AG20443 (cell line): ENCODE results near the gene SLC25A34.

ENCODE experiments used
- DNase-seq: peaks from one replicate; pipeline ENCODE4 v3.0.0; 2012; ENCODE audit warnings: low spot score, mixed read lengths

SLC25A34 gene

DNA sequence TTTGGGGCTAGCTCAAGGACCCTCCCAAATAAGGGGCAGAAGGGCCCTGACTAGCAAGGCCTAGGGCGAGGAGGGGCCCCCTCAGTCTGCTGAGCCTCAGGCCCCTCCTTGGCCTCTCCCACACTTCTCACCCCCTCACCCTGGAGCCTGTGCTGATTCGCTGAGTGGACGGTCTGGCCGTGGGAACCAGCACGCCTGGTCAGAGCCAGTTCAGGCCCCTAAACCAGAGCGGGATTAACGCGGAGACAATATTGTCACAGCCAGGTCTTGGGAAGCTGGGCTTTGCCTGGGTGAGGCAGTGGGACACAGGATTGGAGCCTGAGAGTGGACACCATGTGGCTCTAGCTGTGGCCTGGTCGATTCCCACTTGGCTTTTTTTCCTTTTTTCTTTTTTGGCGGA lies 17.7 kb downstream of the SLC25A34 start:
- DNase-seq = no peak

DNA sequence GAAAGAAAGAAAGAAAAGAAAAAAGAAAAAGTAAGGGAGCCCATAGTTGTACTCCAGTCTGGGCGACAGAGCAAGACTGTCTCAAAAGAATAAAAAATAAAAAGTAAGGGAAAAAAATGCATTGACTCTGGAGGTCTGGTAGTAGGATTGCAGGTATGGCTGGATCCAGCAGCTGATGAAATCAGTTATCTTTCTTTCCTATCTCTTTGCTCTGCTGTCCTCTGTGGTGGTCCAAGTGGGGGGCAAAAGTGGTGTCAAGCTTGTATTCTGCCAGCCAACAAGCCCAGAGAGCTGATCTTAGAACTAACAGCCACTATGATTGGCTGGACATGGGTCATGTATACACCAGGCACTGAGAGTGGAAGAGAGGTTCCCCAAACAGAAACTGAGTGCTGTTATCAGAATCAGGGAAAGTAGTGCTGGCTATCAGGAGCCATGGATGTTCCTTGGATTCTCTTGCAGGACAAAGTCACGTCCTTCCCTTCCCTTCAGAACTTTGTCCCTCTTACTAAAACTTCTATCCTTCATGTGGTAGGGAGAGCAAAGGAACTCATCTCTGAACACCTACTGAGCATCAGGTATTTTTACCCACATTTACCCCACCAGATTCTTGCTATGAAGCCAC lies 19.1 kb downstream of the SLC25A34 start:
- no peak for DNase-seq

DNA sequence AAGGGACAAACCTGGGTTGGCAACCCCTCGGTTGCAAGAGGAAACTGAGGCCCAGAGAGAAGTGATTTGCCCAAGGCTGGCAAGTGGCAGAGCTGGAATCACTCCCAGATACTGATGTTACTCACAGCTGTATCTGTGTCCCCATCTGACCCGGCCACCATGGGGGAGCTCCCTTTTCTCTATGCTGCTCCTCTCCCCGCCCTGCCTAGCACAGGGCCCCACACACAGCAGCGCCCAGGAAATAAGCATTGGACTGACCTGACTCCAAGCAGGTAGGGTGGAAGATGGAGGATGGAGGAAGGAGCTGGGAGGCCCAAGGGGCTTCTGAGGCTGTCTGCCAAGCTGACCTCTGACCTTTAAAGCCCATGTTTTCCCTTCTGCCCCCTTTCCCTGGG lies 19.6 kb downstream of the SLC25A34 start:
- no peak for DNase-seq

DNA sequence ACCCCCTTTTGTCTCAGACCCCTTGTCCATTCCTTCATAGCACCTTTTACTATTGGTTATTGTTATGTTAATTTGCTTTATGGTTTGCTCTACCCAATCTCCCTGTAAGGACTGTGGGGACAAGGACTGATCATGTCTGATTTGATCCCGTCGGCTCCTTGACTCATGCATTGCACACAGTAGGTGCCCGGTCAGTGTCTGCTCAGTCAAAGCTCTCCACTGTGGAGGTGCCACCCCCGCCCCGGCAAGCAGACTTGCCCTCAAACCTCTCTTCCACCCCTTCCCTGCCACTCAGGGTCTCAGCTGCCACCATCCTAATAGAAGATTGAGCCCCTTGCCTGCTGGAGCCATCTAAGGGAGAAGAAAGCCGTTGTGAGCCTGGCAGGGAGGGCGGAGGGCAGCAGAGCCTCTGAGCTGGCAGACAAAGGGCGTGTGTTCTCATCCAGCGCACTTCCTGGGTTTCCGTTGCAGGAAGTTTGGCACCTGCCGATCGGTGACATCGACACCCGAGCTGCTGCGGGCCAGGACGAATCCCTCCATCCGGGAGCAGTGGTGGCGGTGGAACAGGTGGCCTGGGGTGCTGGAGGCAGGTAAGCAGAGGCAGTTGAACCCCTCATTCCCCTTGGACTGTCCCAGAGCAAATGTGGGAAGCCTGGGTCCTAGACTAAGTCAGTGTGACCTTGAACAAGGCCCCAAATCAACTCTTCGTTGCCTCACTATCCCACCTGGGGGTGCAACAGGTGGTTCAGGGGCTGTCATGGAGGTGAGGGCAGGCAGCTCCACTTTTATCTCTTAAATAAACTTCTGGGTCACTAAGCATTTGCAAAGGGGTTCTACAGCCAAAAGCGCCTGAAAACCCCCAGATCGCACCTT lies 20.3 kb downstream of the SLC25A34 start:
- DNase-seq = no peak

DNA sequence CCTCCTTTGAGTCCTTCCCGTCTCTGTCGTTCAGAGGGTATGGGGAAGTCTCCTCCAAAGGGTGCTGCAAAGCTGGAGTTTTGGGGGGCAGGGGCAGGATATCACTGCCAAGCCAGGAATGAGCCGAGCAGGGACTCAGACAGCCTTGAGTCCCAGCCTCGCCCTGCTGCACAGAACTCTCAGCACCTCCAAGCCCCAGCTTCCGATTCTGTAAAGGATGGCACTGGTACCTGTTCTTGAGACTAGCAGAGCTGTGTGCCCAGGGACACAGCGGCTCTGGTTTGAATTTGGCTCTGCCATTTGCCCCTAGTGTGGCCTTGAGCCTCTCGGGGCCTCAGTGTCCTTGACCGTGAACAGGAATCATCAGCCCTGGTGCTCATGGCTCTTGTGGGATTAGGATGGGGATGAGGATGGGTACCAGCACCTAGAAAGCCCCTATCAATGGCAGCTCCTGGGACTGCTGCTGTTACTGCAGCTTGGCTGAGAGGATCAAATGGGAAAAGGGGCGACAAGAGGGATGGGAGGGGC lies 21.0 kb downstream of the SLC25A34 start:
- no peak for DNase-seq

DNA sequence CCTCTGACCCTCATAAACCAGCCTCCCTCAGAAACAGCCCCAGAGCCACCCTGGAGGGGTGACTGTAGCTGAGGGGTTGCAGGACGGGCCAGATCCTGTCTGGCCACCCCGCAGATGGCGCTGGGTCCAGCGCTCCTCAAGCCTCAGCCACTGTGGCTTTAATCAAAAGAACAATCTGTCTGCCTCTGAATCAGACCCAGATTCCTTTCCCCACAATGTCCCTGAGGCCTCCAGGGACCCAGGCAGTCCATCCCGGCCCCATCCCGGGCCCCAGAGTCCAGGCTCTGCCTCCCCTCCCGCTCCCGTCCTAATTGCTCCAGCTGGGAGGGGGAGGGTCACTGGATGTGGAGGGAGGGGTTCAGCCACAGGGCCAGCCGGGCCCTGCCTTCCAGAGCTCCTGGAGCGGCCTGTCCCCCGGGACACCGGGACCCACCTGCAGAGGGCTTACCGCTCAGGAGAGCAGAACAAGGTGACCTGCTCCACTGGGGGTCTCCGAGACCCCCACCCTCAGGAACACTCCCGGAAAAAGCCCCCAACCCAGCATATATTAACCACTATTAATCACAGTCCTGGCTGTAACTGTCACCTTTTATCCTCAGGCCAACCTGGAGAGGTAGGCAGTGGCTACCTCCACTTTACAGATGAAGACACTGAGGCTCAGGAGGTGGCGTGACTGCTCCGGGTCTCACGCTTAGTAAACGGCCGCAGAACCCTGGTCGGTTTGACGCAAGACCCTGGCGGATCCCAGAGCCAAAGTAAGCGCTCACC lies 21.7 kb downstream of the SLC25A34 start:
- DNase-seq = no peak

DNA sequence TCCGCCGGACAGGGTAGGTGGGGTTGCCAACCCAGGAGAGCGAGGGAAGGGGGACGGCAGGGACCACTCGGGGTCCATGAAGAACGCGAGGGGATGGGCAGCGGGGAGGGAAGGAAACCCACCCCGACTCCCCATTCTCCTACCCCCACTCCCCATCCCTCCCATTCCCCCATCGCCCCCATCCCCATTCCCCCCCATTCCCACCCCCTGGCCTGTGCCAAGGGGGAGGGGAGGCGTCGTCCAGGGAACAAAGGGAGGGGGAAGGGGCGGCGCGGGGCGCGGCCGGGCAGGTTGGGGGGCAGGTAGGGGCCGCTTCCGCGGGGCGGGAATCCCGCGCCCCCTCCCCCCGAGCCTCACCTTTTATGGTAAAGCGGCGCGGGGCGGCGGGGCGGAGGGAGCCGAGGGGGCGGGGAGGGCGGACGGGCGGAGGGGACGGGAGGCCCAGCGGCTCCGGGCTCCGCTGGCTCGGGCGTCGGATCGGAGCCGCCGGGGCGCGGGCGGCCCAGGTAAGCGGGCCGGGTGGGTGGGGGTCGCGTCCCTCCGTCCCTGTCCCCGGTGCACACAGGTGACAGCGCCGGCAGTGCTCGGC lies 22.4 kb downstream of the SLC25A34 start, which contains the start of gene FBLIM1:
Gene FBLIM1, plus strand, starts transcription at position 453 of the 589 bp plus-strand sequence. CDS start 6,189 bp downstream, outside the sequence.
- DNase-seq = peak; percentile 67

DNA sequence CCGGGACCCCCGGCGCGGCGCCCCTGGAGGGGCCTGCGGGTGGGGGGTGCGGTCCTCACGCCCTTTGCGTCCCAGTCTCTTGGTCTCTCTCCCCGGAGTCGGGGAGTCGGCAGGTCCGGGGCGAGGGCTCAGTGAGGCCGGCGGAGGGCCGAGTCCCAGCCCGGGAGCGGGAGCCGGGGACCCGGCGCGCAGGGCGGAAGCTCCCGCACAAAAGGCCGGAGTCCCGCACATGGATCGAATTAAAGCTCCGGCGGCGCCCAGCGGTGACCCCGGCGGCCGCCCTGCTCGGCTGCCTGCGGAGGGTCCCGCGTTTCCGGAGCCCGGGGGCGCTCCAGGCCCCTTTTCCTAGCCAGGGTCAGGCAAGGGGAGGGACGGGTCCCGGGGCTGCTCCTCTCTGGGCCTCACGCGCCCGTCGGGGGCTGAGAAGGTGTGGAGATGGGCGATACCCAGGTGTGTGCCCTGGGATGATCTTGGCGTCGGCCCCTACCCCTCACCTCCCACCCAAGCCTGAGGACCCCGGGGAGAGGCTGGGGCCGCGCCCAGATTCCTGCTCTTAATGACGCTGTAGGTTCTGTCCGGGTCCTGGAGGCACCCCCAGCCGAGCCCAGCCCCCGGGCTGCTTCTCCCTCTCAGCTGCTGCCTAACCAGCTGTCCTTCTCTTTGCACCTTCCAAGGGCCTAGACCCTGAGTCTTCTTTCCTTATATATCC lies 23.0 kb downstream of the SLC25A34 start:
- peak; percentile 84 for DNase-seq

DNA sequence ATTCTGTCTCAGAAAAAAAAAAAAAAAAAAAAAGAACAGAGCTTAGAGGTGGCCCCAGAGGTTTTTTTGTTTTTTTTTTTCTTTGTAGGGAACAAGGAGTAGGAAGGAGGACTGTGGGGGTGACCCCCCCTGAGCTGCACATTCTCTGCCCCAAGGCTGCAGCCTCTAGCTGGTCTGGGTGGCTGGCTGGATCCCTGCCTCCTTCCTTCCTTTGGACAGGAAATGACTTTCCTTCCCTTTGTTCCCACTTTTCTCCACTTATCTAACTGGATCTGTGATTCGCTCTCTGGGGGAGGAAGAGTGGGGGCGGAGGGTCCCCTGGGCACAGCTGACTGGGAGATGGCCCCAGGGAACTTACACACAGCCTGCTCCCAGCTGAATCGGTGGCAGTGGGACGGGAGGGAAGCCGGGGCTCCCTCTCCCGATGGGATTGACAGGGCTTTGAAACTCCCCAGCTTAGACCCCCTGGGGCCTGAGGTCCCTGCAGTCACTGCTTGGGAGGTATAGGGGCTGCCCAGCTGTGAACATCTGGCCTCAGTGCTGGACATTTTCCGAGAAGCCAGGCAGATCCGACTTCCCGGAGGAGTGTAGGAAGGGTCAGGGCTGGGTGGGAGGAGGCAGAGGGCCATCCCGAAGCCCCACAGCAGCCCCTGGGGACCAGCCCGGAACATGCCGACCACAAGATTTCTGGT lies 24.6 kb downstream of the SLC25A34 start:
- peak; percentile 76 for DNase-seq

DNA sequence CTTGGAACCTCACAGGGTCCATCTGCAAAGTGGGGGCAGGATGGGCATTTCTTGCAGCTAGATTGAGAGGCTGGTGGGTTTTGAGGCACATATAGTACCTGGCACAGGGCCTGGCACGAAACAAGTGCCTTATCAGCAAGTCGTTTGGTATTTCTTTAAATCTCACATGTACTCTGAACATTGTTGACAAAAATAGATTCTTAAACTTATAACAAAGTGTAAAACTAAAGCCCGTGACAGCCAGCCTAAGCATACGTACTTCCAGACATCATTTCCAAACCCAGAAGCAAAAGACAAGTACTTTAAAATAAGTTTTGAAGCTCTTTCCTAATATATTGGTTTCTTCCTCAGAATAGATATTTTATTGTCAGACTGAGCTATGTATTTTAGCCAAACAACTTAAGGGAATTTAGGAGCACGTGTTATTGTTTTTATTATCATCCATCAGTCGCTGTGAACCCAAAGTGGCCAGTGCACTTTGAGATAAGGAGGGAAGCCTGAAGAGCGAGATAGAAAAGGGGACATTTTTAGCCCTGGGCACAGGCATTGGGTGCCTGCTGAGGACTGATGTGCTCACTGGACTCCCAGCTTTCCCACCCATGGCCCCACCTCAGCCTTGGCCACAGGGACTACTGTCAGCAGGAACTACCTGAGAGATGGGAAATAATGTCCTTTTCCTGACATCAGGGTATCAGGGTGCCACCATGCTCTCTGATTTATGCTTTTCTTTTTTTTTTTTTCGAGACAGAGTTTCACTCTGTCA lies 25.5 kb downstream of the SLC25A34 start:
- no peak for DNase-seq

DNA sequence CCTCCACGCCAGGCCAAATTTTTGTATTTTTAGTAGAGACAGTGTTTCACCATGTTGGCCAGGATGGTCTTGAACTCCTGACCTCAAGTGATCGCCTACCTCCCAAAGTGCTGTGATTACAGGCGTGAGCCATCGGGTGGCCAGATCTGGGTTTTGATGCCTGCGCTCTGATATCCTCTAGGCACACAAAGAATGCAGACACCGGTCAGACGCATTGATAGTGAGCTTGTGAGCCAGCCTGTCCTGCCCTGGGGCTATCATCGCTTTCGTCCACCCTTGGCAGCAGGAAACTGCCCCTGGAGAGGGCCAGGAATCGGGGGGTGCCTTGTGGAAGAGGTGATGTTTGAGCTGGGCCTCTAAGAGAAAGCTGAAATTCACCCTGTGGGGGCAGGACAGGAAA lies 26.5 kb downstream of the SLC25A34 start:
- no peak for DNase-seq

DNA sequence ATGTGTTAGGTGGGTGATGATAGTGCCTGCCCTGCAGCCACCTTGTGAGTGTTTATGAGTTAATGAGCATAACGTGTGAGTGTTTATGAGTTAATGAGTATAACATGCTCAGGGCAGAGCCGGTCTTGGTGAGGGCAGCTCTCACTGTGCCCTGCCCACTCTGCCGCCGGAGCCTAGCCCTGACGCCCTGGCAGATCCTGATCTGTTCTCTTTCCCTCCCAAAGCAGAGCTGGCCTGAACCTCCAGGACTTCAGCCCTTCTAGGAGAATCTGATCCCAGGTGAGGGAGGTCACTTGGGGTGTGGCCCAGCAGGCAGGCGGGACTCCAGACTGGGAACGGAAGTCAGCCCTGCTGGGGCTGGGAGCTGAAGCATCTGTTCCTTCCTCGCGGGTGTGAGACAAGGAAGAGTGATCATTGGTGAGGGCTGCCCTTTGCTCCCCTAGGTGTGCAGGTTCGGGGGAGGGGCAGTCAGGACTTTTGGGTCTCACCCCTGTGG lies 28.3 kb downstream of the SLC25A34 start:
- DNase-seq = no peak

DNA sequence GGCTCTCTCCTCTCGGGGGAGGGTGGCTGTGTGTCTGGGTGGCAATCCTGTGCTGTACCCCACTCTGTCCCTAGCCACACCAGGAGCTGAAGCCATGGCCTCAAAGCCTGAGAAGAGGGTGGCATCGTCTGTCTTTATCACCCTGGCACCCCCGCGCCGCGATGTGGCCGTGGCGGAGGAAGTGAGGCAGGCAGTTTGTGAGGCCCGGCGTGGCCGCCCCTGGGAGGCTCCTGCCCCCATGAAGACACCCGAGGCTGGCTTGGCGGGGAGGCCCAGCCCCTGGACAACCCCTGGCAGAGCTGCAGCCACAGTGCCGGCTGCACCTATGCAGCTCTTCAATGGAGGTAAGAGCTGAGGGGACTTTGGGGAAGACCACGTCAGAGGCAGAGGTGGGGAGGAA lies 28.8 kb downstream of the SLC25A34 start:
- DNase-seq = no peak

DNA sequence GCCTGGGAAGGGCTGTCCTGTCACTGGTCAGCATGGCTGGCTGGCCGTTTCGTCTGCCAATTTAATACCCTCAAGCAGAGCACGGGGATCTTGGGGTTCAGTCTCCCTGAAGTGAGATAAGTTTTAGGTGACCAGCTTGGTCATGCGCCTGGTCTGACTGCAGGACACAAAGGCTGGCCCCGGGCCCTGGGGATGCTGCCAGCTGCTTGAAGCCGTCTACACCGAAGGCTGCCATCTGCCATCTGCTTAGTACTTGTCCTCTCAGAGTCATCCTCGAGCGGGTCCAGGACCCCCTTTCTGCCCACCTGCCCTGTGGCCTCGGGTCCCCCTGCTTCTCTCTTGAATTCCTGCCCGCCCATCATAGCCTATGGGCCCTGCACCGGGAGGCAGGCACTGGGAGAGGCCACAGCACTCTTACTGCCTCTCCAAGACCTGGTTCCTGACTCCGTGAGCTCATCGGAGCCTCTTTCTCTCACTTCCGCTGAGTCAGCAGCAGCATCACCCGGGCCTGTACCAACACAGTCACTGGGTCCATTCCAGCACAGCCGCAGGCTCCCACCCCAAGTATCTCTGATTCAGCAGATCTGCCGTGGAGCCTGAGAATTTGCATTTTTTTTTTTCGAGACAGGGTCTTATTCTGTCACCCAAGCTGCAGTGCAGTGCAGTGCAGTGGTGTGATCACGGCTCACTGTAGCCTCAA lies 29.6 kb downstream of the SLC25A34 start:
- DNase-seq = peak; percentile 95

DNA sequence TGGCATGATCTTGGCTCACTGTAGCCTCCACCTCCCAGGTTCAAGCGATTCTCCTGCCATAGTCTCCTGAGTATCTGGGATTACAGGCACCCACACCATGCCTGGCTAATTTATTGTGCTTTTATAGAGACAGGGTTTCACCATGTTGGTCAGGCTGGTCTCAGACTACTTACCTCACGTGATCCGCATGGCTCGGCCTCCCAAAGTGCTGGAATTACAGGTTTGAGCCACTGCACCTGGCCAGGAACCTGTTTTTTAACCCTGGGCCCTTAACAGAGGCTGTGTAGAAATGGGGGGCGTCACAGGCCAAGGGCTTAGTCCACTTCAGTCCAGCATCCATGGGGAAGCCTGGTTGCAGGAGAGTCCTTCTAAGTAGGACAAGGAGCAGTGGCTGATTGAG lies 31.9 kb downstream of the SLC25A34 start:
- no peak for DNase-seq

DNA sequence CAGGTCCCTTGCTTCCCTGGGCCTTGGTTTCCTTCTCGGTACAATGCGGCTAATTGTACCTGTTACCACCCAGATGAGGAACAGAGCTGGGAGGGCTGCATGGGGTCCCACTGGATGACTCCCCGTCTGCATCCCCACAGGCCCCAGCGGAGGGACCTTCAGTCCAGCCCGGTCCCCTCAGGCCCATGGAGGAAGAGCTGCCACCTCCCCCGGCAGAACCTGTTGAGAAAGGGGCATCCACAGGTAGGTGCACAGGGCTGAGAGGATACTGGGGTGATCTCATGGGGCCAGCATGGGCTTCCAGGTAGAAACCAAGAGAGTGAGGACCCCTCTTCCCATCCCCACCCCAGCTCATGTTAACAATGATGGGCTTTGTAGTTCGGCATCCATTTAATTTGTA lies 32.3 kb downstream of the SLC25A34 start:
- no peak for DNase-seq

DNA sequence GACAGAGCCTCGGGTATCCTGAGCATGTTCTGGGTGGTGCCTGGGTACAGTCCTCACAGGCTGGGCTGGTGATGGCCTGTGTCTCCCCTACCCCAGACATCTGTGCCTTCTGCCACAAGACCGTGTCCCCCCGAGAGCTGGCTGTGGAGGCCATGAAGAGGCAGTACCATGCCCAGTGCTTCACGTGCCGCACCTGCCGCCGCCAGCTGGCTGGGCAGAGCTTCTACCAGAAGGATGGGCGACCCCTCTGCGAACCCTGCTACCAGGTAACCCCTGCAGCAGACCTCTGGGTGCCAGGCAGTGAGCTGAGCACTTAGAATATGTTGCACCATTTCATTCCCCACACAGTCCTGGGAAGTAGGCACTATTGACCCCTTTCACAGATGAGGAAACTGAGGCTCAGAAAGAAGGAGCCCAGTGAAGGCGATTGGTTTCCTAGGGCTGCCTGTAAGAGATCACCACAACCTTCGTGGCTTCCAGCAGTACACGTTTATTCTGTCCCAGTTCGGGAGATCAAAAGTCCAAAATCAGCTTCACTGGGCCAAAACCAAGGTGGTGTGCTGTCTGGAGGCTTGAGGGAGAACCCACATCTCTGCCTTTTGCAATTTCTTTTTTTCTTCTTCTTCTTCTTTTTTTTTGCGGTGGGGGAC lies 34.4 kb downstream of the SLC25A34 start:
- no peak for DNase-seq

DNA sequence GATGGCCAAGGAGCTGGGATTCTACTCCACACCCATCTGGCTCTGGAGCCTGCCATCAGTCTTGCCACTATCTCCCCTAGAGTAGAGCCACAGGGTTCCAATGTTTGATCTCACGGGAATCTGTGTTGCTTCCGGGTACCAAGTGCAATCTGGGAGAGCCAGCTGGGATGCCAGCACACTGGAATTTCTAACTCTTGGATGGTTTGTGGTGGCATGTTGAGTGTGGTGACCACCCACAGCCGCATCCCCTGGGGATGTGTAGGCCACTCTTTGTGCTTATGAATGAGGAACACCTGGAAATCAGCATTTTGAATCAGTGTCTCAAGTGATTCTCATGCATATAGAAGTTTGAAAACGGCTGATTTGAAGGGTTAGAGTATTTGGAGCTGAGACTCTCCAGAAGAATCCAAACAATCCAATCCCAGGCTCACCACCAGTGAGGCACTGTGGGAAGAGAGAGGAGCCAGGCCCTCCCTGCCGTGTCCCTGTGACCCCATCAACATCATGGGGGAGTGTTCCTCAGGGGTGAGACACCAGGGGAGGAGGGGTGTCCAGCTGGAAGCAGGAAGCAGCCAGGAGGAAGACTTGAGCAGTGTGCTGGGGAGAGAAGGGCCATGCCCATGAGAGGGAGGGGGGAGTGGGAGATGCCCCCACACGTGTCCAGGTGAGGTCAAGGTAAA lies 35.9 kb downstream of the SLC25A34 start:
- no peak for DNase-seq
